Mucosa of rectum (tissue), 2 donors: ENCODE measurements around the gene MICU1.

Source experiments
- H3K27ac ChIP-seq, 2 donors: one replicate each; pipeline ENCODE4 v1.7.0; 2013; ENCODE audit warnings: inconsistent platforms in 2 of 2, low read depth in 2 of 2, low read length in 2 of 2
- H3K27me3 ChIP-seq, 2 donors: one replicate each; pipeline ENCODE4 v1.7.0; 2013; ENCODE audit warnings: low read length in 2 of 2; ENCODE audit not compliant: control insufficient read depth in 2 of 2, insufficient read depth in 2 of 2
- H3K36me3 ChIP-seq, 2 donors: one replicate each; pipeline ENCODE4 v1.7.0; 2013; ENCODE audit warnings: low read length in 2 of 2; ENCODE audit not compliant: control insufficient read depth in 2 of 2, insufficient read depth in 2 of 2
- H3K4me1 ChIP-seq, 2 donors: one replicate each; pipeline ENCODE4 v1.7.0; 2013; ENCODE audit warnings: low read length in 2 of 2, mild to moderate bottlenecking in 1 of 2; ENCODE audit not compliant: control insufficient read depth in 2 of 2, insufficient read depth in 2 of 2
- H3K4me3 ChIP-seq, 2 donors: one replicate each; pipeline ENCODE4 v1.7.0; 2013; ENCODE audit warnings: low read length in 2 of 2
- H3K9ac ChIP-seq, 2 donors: one replicate each; pipeline ENCODE4 v1.7.0; 2013; ENCODE audit warnings: low read length in 2 of 2, low read depth in 1 of 2, mild to moderate bottlenecking in 1 of 2
- H3K9me3 ChIP-seq, 2 donors: one replicate each; pipeline ENCODE4 v1.7.0; 2013; ENCODE audit warnings: low read length in 2 of 2; ENCODE audit not compliant: control insufficient read depth in 2 of 2
- donor health status: healthy.
- donor health status: Normal muscosa, but diverticular disease.

Gene MICU1

GRCh38 chr10:72336259-72337038 is 289.4 kb downstream of the MICU1 start:
- Histone ChIP-seq H3K9ac (no peak overlapping the region), H3K27ac (peak overlapping the region; percentile 11 to 77), H3K4me3 (no peak overlapping the region), H3K9me3 (no peaks in the 10 kb centered on the region), H3K36me3 (peaks cover 43 to 47% of the 10 kb centered on the region in 2 donors), H3K27me3 (no peaks in the 10 kb centered on the region), H3K4me1 (peaks cover 34 to 39% of the 10 kb centered on the region in 2 donors)

GRCh38 chr10:72335394-72336258 is 290.3 kb downstream of the MICU1 start:
- Histone ChIP-seq H3K4me1 (peaks cover 41 to 45% of the 10 kb centered on the region in 2 donors), H3K27me3 (no peaks in the 10 kb centered on the region), H3K9me3 (no peaks in the 10 kb centered on the region), H3K36me3 (peaks cover 36 to 41% of the 10 kb centered on the region in 2 donors), H3K27ac (peak overlapping the region; percentile 67 to 77), H3K4me3 (no peak overlapping the region), H3K9ac (peak overlapping the region; percentile 6 to 19)

GRCh38 chr10:72334825-72335393 is 291.0 kb downstream of the MICU1 start:
- Histone ChIP-seq H3K27ac (peak overlapping the region; percentile 67 to 77), H3K4me3 (no peak overlapping the region), H3K4me1 (peaks cover 41% of the 10 kb centered on the region in 2 donors), H3K9ac (peak overlapping the region in 1 of 2 donors; percentile 6), H3K9me3 (no peaks in the 10 kb centered on the region), H3K27me3 (no peaks in the 10 kb centered on the region), H3K36me3 (peaks cover 34 to 38% of the 10 kb centered on the region in 2 donors)

GRCh38 chr10:72334196-72334824 is 291.6 kb downstream of the MICU1 start:
- Histone ChIP-seq H3K4me1 (peaks cover 41% of the 10 kb centered on the region in 2 donors), H3K27ac (peak overlapping the region; percentile 64 to 77), H3K27me3 (no peaks in the 10 kb centered on the region), H3K9me3 (no peaks in the 10 kb centered on the region), H3K4me3 (no peak overlapping the region), H3K36me3 (peaks cover 34 to 36% of the 10 kb centered on the region in 2 donors), H3K9ac (peak overlapping the region in 1 of 2 donors; percentile 14)

GRCh38 chr10:72333112-72334015 is 292.5 kb downstream of the MICU1 start:
- Histone ChIP-seq H3K36me3 (peaks cover 32 to 34% of the 10 kb centered on the region in 2 donors), H3K4me3 (no peak overlapping the region), H3K27me3 (no peaks in the 10 kb centered on the region), H3K4me1 (peaks cover 44 to 45% of the 10 kb centered on the region in 2 donors), H3K9me3 (no peaks in the 10 kb centered on the region), H3K27ac (peak overlapping the region; percentile 4 to 73), H3K9ac (no peak overlapping the region)

GRCh38 chr10:72332423-72333111 is 293.3 kb downstream of the MICU1 start:
- H3K4me3 ChIP-seq = no peak overlapping the region
- no peaks in the 10 kb centered on the region for H3K9me3 ChIP-seq
- no peaks in the 10 kb centered on the region for H3K27me3 ChIP-seq
- peak overlapping the region; percentile 73 to 77 for H3K27ac ChIP-seq
- peak overlapping the region in 1 of 2 donors; percentile 48 for H3K9ac ChIP-seq
- H3K4me1 ChIP-seq = peaks cover 50% of the 10 kb centered on the region in 2 donors
- H3K36me3 ChIP-seq = peaks cover 24 to 26% of the 10 kb centered on the region in 2 donors

- H3K9ac ChIP-seq = peak overlapping the region; percentile 48 to 65
- H3K36me3 ChIP-seq = peaks cover 20 to 21% of the 10 kb centered on the region in 2 donors
- peak overlapping the region; percentile 0 to 56 for H3K4me3 ChIP-seq
- H3K27me3 ChIP-seq = no peaks in the 10 kb centered on the region
- H3K9me3 ChIP-seq = no peaks in the 10 kb centered on the region
- peak overlapping the region; percentile 73 to 77 for H3K27ac ChIP-seq
- H3K4me1 ChIP-seq = peaks cover 47% of the 10 kb centered on the region in 2 donors
Measured at GRCh38 chr10:72331575-72332422, 294.1 kb downstream of the MICU1 start.

GRCh38 chr10:72330069-72330426 is 295.8 kb downstream of the MICU1 start:
- Histone ChIP-seq H3K9ac (no peak overlapping the region), H3K9me3 (no peaks in the 10 kb centered on the region), H3K4me3 (no peak overlapping the region), H3K4me1 (peaks cover 32 to 41% of the 10 kb centered on the region in 2 donors), H3K27me3 (no peaks in the 10 kb centered on the region), H3K36me3 (peaks cover 3 to 9% of the 10 kb centered on the region in 2 donors), H3K27ac (no peak overlapping the region)
